RPMI7951 (cell line): ENCODE data around the gene SULT1C2. TPM values are rescaled to one million over a fixed set of nuclear protein-coding genes. Genes with fewer than 3 reads are reported as not detected.
"Not testable (repeated sequence)": the region's sequence is repeated elsewhere in the genome, so short reads cannot be mapped to it uniquely, and the experiment has no call there.

ENCODE experiments used
- DNase-seq: peaks from one replicate; pipeline ENCODE4 v3.0.0-alpha.2; 2012; ENCODE audit warnings: low read depth
- total RNA-seq: library from RNA; depleted of rRNA; stranded (reverse); fragments of >200 nt; shearing (Covaris generic); gene quantifications from 2 replicates; pipeline ENCODE4 v1.2.3, GENCODE V29; 2014; rRNA removed

Gene SULT1C2
- total RNA-seq, 1 experiment from 2014 or later, result not detected

GRCh38 chr2:108351889-108352288 is 63.2 kb downstream of the SULT1C2 start:
- peak; percentile 20 for DNase-seq

GRCh38 chr2:108354136-108354535 is 65.4 kb downstream of the SULT1C2 start:
- no peak for DNase-seq

- peak; percentile 7 for DNase-seq
Observed at GRCh38 chr2:108355906-108356734, 67.4 kb downstream of the SULT1C2 start.

DNA sequence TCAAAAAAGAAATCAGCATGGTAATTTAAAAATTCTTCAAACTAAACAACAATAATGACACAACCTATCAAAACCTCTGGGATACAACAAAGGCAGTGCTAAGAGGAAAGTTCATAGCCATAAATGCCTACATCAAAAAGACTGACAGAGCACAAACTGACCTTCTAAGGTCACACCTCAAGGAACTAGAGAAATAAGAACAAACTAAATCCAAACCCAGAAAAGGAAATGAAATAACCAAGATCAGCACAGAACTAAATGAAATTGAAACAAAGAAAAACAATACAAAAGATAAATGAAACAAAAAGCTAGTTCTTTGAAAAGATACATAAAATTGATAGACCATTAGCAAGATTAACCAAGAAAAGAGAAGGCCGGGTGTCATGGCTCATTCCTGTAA is 70.6 kb downstream of the SULT1C2 start:
- DNase-seq, result not testable (repeated sequence)

Other genes starting within 250 kb of the SULT1C2 start
- gene SULT1C3, start 48.9 kb upstream of the SULT1C2 start, total RNA-seq, result not detected in 2 replicates
- not detected in 2 replicates for gene SULT1C4, start 89.1 kb downstream of the SULT1C2 start, total RNA-seq
- gene GCC2, start 160.3 kb downstream of the SULT1C2 start, total RNA-seq, result 10.7 and 18.1 TPM in 2 replicates
- gene LIMS1, start 245.6 kb downstream of the SULT1C2 start, total RNA-seq, result 56.1 and 66.0 TPM in 2 replicates